Esophagus squamous epithelium (tissue), 4 donors: ENCODE measurements around the gene LEFTY2.
"Not testable (repeated sequence)": the region's sequence is repeated elsewhere in the genome, so short reads cannot be mapped to it uniquely, and the experiment has no call there.

Experiments
- CTCF ChIP-seq, 6 experiments: fragments of 450-650 bp in 4 of 6; fragments of 200-600 bp in 2 of 6; sonication (generic) in 2 of 6; IDR thresholded peaks; one replicate each; pipeline ENCODE4 v1.5.1; 2016 to 2019; ENCODE audit warnings: antibody characterized with exemption in 6 of 6, mild to moderate bottlenecking in 4 of 6, moderate library complexity in 4 of 6
- POLR2A ChIP-seq, 4 donors: fragments of 450-650 bp; IDR thresholded peaks; one replicate each; pipeline ENCODE4 v1.6.1; 2017; ENCODE audit warnings: antibody characterized with exemption in 4 of 4, mild to moderate bottlenecking in 4 of 4, moderate library complexity in 3 of 4

DNA sequence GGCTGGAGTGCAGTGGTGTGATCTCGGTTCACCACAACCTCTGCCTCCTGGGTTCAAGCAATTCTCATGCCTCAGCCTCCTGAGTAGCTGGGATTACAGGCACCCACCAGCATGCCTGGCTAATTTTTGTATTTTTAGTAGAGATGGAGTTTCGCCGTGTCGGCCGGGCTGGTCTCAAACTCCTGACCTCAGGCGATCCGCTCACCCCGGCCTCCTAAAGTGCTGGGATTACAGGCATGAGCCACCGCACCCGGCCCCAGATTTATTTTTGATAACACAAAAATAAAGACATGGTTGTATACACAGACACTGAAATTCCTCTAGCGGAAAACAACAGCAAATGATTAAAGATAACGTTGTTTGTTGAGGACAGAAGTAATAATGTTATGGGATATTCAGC lies 34.1 kb upstream of the LEFTY2 start:
- not testable (repeated sequence) for TF ChIP-seq POLR2A, CTCF (IDR thresholded peaks at IDR 0.05)
